GM23338 (cell line): ENCODE data around the gene APBA2.

Experiments
- CREB1 ChIP-seq: fragments of 250-450 bp; sonication (Bioruptor Pico); IDR thresholded peaks from 2 replicates; pipeline ENCODE4 v1.5.0; 2020; ENCODE audit warnings: low read depth, mild to moderate bottlenecking, moderate library complexity
- CTCF ChIP-seq, 2 experiments: fragments of 200-600 bp in 1 of 2; sonication (generic) in 1 of 2; conservative IDR thresholded peaks; 2 replicates each; pipeline versions ENCODE4 v1.5.1 to v1.6.1; 2016 to 2017; ENCODE audit warnings: antibody characterized with exemption in 2 of 2, low read depth in 2 of 2, mild to moderate bottlenecking in 2 of 2, moderate library complexity in 1 of 2
- ETS1 ChIP-seq: IDR thresholded peaks from 2 replicates; pipeline ENCODE4 v1.6.1; 2016; ENCODE audit warnings: antibody characterized with exemption
- EZH2 ChIP-seq: fragments of 200-600 bp; sonication (generic); IDR thresholded peaks from one replicate; pipeline ENCODE4 v1.8.0; 2017; ENCODE audit warnings: antibody characterized with exemption, mild to moderate bottlenecking, low read depth; ENCODE audit not compliant: unreplicated experiment
- EZH2phosphoT487 ChIP-seq: fragments of 200-600 bp; sonication (generic); IDR thresholded peaks from one replicate; pipeline ENCODE4 v1.8.1; 2018; ENCODE audit warnings: antibody characterized with exemption; ENCODE audit not compliant: unreplicated experiment
- JUNB ChIP-seq: IDR thresholded peaks from one replicate; pipeline ENCODE4 v1.6.1; 2016; ENCODE audit warnings: antibody characterized with exemption; ENCODE audit not compliant: unreplicated experiment
- POLR2AphosphoS5 ChIP-seq: IDR thresholded peaks from 2 replicates; pipeline ENCODE4 v1.6.1; 2016; ENCODE audit warnings: antibody characterized with exemption, low read depth
- REST ChIP-seq: IDR thresholded peaks from one replicate; pipeline ENCODE4 v1.6.1; 2018; ENCODE audit warnings: antibody characterized with exemption; ENCODE audit not compliant: unreplicated experiment
- ZNF114 ChIP-seq: fragments of 250-450 bp; sonication (Bioruptor Pico); IDR thresholded peaks from 2 replicates; pipeline ENCODE4 v1.5.0; 2020; ENCODE audit warnings: mild to moderate bottlenecking, moderate library complexity
- ZNF331 ChIP-seq: fragments of 250-450 bp; sonication (Bioruptor Pico); IDR thresholded peaks from 2 replicates; pipeline ENCODE4 v1.5.0; 2020; ENCODE audit warnings: low read depth, mild to moderate bottlenecking, moderate library complexity

DNA sequence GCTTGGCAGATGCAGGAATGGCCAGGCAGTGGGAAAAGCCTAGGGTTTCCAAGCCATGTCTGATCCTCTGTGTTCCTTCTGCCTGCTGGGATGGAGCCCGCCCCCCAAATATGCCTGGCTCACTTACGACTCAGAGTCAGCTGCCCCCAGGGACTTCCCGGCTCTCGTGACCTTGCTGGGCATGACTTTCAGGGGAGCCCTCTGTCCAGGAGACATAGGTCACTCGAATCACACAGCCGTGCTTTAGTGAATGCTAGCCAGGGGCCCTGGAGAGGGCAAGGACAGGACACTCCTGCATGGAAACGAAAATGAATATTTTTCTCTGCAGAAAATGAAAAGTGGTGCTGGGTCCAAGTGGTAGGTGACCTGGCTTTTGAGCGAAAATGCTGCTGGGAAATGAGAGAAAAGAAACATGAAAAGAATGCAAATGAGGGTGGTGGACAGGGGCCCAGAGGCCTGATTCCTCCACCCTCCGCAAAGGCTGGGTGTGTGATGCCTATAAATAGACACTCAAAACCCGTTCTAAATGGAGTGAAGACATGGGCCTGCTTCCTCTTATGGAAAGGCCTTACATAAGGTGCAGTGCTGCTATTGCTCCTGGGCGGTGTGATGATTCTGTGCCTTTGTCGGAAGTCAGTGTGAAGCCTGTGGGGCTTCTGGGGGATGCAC is 107.4 kb downstream of the APBA2 start:
- no peak for TF ChIP-seq CTCF (conservative IDR thresholded peaks at IDR 0.05; ENCODE audit: low read depth in 2 of 2)
- no peak for TF ChIP-seq ZNF114 (CRISPR knock-in tag)
- no peak for TF ChIP-seq ETS1
- no peak for TF ChIP-seq REST
- TF ChIP-seq EZH2: no peak
- no peak for TF ChIP-seq EZH2phosphoT487
- TF ChIP-seq JUNB: no peak
- TF ChIP-seq POLR2AphosphoS5: no peak
- no peak for TF ChIP-seq ZNF331 (CRISPR knock-in tag)
- TF ChIP-seq CREB1 (CRISPR knock-in tag): no peak
